Measurements from ENCODE around the gene PKNOX1.
"Not testable (repeated sequence)": the region's sequence is repeated elsewhere in the genome, so short reads cannot be mapped to it uniquely, and the experiment has no call there.

PKNOX1 gene

DNA sequence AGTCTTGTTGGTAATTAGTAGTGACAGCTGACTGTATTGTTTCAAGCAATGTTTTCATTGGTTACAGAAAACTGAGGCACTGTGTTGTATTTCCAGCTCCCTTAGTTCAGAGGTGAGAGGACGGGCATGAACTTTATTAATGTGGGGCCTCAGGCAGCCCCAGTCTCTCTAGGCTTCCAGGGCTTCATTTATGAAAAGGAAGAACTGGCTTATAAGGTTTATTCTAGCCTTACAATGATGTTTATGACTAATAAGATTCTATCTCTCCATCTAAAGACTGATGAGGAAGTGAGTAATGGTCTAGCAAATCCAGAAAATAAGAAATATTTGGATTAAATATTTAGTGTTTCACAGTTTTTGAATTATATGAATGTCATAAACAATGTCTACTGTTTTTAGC lies 59.7 kb downstream of the PKNOX1 start:
- no peak for DNase-seq (ENCODE audit: low read depth)
- TF ChIP-seq, protein P1, sequence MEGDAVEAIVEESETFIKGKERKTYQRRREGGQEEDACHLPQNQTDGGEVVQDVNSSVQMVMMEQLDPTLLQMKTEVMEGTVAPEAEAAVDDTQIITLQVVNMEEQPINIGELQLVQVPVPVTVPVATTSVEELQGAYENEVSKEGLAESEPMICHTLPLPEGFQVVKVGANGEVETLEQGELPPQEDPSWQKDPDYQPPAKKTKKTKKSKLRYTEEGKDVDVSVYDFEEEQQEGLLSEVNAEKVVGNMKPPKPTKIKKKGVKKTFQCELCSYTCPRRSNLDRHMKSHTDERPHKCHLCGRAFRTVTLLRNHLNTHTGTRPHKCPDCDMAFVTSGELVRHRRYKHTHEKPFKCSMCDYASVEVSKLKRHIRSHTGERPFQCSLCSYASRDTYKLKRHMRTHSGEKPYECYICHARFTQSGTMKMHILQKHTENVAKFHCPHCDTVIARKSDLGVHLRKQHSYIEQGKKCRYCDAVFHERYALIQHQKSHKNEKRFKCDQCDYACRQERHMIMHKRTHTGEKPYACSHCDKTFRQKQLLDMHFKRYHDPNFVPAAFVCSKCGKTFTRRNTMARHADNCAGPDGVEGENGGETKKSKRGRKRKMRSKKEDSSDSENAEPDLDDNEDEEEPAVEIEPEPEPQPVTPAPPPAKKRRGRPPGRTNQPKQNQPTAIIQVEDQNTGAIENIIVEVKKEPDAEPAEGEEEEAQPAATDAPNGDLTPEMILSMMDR (IDR thresholded peaks at IDR 0.05; ENCODE audit: control insufficient read depth, insufficient read depth, low read depth, low read length, missing control alignments) = no peak
- H3K4me3 ChIP-seq (ENCODE audit: control insufficient read depth, low read depth, low read length) = no peak overlapping the region

DNA sequence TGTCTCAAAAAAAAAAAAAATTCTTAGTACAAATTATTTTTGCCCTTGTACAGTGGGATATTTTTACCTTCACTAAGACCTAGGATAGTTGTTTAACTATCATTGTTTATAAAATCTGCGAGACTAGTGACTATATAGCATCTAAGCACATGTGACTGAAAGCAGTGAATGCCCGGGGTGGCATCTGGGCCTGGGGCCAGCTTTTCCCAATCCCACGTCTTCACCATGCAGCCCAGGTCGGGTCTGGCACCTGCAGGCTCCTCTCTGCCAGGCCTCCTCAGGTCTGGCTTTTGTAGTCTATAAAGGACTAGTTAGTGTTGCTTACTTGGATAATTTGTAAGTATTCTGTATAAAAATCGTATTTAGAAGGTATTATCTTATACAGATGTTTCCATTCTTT lies 60.5 kb downstream of the PKNOX1 start:
- DNase-seq (ENCODE audit: low read depth) = no peak
- H3K4me3 ChIP-seq (ENCODE audit: control insufficient read depth, low read depth, low read length) = no peak overlapping the region
- TF ChIP-seq, protein P1 (IDR thresholded peaks at IDR 0.05; ENCODE audit: control insufficient read depth, insufficient read depth, low read depth, low read length, missing control alignments) = no peak

DNA sequence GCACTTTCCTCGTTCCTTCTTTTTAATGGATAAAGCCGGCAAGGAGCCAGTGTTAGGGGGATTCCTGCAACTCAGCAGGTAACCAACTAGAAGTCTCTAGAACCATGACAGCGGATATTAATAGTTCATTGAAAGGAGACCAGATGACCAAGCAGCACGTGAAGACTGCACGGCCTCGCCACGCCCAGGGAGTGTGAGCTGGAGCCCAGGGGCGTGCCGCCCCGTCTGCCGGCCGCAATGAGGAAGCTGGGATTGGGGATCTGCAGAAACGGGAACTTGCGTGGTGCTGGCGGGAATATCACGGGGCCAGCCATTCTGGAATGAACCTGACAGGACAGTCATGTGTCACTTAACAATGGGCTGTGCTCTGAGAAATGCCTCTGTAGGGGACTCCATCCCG lies 62.5 kb downstream of the PKNOX1 start:
- DNase-seq (ENCODE audit: low read depth); H3K4me3 ChIP-seq (ENCODE audit: control insufficient read depth, low read depth, low read length): not testable (repeated sequence)

DNA sequence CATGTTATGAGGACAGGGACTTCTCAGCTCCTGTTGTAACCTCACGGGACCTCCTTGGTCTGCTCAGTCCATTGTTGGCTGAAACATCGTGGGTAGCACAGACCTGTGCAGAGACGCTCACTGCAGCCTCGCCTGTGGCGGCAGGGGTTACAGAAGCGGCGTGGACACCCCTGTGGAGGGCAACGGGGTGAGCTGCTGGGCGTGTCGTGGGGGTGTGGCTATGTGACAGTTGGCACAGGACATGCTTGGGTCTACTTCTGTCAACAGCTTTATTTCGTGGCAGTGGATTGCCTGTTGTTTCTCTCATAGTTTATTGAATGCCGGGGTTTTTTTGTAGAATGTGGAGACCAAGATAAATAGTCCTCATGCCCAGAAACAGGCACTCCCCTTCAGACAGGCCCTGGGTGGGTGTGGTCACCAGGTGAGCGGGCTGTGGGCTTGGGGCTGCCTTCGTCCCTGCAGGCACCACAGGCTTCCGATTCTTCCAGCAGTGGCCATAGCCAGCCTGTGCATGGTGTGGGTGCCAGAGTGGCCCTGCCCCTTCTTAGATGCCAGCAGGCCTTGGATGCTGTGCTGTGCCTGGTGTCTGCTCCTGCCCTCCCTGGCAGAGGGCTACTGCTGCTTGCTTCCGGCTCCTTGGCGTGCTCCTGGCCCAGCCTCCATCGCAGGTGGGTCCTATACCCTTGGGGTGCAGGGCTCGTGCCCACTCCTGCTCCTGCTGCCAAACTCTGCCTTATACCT lies 63.7 kb downstream of the PKNOX1 start:
- H3K4me3 ChIP-seq (ENCODE audit: control insufficient read depth, low read depth, low read length); DNase-seq (ENCODE audit: low read depth): not testable (repeated sequence)

DNA sequence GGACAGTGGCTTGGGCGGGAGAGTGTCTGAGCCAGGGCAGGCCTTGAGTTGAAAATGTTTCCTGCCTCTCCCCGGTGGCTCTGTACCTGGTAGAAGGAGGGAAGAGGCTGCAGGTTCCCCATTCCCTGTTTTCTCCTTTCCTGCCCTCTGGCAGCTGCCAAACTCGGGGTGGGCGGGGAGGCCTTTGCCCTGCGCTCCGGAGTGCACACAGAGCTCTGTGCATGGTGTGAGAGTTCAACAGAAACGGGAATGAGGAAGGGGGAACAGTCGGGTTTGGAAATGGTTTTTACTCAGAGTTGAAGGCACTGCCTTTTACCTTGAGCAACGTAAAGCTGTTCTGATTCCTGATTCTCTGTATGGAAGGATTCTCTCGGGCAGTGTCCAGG lies 64.3 kb downstream of the PKNOX1 start:
- not testable (repeated sequence) for DNase-seq (ENCODE audit: low read depth); H3K4me3 ChIP-seq (ENCODE audit: control insufficient read depth, low read depth, low read length)

DNA sequence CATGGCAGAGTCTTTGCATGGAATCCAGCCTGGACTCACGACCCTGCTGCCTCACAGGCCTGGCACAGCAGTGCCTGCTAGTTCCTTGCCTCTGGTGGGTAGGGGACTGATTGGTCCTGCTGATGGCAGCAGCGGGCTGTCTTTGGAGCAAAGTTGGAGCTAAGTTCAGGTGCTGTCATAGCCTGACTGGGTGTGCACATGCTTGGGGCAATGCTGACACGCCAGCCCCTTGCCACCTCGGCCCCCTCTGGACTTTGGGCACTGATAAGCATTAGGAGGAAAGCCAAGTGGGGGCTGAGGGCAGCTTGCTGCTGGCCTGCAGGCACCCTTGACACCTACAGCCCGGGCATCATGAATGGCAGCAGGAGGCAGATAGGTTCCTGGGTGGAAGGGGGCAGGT lies 67.8 kb downstream of the PKNOX1 start:
- not testable (repeated sequence) for H3K4me3 ChIP-seq (ENCODE audit: control insufficient read depth, low read depth, low read length); DNase-seq (ENCODE audit: low read depth)

DNA sequence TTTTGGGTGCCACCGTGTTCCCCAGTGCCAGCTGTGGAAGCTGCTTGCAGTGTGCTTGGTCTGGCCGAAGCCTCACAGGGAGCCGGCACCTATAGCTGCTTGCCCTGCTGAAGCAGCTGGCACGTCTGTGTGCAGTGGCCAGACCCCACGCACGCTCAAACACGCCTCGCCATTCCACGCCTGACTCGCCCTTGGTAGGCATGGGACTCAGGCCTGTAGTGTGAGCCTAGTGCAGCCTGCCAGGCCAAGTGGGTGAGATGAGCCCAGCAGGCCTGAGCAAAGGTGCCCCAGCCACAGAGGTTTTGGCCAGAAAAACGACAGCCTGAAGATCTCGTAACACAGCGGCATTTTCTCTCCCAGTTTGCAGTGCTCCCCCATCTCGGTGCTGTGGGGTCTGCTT lies 68.9 kb downstream of the PKNOX1 start:
- not testable (repeated sequence) for H3K4me3 ChIP-seq (ENCODE audit: control insufficient read depth, low read depth, low read length); DNase-seq (ENCODE audit: low read depth)

DNA sequence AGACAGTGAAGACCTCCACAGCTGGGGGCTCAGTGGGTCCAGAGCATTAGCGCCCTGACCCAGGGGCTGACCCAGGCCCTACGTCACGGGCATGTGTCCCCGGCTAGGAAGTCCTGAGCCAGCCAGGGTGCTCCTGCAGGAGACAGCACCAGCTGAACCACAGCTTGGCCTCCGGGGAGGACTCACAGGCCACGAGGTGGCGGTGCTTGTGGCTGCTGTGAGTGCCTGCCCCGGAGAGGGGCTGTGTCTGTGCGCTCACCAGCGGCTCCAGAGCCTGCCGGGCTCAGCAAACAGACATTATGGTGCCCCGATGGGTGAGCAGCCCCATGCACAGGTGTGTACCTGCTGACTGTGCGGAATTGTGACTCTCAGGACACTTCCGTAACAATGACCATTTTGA lies 70.2 kb downstream of the PKNOX1 start:
- H3K4me3 ChIP-seq (ENCODE audit: control insufficient read depth, low read depth, low read length); DNase-seq (ENCODE audit: low read depth): not testable (repeated sequence)

DNA sequence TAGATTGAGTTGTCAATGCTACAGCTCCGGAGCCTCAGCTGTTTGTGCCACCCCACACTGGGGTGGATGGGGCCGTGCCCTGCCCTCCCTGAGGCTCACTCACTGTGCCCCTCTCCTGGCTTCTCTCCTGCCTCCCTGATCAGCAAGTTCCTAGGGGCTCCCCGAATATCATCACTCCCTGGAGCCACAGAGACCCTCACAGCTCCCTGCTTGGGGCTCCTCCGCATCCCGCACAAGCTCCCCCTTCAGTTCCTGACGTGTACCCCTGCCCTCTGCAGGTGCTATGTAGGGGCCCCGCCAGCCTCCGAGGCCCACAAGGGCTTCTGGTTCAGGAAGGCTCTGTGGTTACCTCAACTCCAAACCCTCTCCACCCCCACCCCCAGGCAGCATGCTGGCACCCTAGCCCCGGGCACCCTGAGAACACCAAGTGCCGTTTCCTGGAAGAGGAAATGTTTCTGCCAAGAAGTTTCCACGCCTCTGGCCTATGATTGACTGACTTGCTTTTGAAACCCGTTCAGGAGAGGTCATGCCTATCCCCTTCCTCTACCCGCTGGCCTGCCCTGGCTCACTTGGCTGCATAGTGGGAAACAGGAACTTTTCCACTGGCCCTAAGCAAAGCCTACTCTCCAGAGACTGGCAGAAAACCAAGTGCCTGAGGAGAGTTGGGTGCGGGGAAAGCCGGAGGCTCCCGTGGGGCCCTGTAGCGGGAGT lies 71.0 kb downstream of the PKNOX1 start:
- DNase-seq (ENCODE audit: low read depth) = not testable (repeated sequence)

DNA sequence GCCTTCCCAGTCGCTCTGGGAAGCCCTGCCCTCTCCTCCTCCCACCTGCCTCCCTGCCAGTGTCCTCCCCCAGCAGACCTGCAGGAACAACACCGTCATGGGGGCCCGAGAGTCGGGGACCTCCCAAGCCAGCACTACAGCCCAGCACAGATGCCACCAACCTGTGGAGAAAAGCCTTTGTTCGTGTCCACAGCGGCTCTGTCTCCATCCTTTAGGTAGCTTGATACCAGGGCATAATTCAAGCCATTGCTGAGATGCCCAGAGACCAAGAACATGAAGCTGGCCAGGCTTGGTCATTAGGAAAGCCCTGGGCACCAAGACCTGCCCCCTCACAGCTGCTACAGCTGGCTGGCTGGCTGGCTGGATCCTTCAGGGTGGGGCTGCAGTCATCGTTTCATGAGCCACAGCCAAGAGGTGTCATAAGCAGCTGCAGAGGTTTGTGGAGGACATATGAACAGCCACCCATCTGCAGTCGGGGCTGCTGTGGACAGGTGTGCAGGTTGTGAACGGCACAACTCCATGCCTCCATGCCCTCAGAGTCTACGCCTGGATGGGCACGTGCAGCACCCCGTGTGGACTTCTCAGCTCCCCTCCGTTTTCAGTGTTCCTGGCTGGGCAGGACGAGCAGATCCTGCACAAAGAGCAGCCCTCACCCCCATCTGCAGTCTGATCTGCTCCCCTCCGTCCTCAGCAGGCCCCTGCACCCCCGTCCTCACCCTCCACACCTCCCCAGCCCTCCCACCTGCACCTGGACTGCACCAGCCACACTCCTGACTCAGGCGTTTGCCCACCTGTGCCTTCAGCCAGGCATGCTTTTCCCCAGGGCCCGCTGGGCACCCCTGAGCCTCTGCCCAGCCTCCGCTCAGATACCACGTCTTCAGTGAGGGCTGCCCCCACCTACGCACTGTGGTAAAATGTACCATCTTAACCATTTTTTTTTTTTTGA lies 71.8 kb downstream of the PKNOX1 start:
- not testable (repeated sequence) for DNase-seq (ENCODE audit: low read depth); H3K4me3 ChIP-seq (ENCODE audit: control insufficient read depth, low read depth, low read length)

More for the DNA sequence above, 71.0 kb downstream of the PKNOX1 start:
- not testable (repeated sequence) for H3K4me3 ChIP-seq (ENCODE audit: control insufficient read depth, low read depth, low read length)

DNA sequence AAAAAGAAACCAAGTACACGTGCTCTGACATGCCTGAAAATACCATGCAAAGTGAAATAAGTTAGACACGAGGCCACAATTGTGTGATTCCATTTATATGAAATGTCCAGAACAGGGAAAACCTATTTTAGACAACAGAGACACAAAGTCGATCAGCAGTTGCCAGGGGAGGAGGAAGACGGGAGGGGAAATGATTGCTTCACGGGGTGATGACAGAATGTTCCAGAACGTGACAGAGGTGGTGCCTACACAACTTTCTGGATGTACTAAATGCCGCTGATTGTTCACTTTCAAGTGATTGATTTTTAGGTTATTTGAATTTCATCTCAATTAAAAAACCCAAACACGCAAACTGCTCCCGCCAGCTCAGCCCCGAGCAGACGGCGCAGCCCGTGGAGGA lies 78.8 kb downstream of the PKNOX1 start:
- DNase-seq (ENCODE audit: low read depth); H3K4me3 ChIP-seq (ENCODE audit: control insufficient read depth, low read depth, low read length): not testable (repeated sequence)

DNA sequence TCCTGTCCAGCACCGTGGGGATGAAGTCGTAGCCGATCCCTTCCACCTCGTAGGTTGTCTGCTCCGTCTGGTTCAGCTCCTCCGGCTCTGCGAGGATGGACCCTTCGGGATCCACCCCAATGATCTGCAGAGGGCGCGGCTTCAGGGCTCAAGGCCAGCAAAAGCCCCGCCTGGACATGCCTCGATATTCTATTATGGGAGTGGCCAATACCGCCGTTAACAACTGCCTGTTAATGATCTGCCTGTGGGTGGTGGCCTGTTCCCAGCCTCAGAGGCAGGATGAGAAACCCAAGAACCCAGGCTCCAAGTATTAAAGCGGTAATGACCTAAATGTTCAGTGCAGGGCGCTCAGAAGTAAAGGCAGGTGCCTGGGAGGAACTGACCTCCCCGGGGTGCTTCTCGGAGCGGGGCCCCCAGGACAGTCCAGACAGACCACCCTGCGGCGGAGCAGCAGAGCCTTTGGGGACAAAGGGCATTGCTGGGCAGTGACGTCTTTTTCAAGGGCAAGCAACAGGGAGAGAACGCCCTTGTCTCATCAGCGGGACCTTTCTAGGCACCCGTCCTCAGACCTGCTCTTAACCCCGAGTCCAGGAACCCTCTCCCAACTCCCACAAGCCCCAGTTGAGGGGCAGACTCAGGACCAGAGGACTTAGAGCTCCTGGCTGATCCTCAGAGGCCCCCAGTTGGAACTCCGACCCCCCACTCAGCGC lies 88.7 kb downstream of the PKNOX1 start:
- not testable (repeated sequence) for DNase-seq (ENCODE audit: low read depth); H3K4me3 ChIP-seq (ENCODE audit: control insufficient read depth, low read depth, low read length)

DNA sequence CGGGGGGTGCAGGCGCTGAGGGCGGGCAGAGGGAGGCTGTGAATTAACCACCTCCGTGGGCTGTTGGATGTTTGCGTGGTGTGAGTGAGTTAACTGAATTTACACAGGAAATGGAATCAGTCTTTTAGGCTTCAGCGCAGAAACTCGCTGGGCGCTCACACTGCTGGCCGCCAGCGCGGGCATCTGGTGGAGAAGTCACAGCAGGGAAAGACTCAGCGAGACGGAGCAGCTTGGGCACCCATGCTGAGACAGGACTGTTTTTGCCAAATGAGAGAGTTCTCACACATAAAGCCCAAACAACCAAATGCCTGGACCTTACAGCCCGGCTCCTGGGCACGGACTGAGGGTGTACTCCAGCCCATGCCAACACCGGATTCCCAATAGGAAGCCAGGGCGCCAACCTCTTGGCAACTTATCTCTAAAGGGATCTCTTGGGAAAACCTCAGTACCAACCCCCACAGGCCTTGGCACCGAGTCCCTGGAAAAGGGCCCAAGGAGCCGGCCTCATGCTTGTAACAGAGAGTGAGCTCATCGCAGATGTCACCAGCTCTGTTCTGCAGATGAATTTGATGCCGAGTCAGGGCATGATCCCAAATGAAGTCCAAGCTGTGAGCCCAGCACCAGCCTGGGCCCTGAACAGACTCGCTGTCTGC lies 90.0 kb downstream of the PKNOX1 start:
- not testable (repeated sequence) for H3K4me3 ChIP-seq (ENCODE audit: control insufficient read depth, low read depth, low read length); DNase-seq (ENCODE audit: low read depth)

DNA sequence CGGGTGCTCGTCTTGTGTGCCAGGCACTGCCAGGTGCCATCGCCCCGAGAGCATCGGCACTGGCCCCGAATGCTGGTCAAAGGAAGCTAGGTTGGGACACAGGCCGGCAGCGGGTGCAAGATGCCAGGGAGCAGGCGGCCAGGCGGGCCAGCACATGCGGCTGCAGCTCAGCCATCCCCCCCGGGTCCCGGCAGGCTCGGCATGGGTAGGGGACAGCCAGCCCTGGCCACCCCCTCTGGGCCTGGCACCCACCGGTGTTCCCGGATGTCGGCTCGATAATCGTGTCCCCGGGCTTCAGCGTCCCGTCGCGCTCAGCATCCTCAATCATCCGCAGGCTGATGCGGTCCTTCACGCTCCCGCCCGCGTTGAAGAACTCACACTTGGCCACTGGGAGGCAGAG lies 91.6 kb downstream of the PKNOX1 start:
- not testable (repeated sequence) for DNase-seq (ENCODE audit: low read depth); H3K4me3 ChIP-seq (ENCODE audit: control insufficient read depth, low read depth, low read length)

DNA sequence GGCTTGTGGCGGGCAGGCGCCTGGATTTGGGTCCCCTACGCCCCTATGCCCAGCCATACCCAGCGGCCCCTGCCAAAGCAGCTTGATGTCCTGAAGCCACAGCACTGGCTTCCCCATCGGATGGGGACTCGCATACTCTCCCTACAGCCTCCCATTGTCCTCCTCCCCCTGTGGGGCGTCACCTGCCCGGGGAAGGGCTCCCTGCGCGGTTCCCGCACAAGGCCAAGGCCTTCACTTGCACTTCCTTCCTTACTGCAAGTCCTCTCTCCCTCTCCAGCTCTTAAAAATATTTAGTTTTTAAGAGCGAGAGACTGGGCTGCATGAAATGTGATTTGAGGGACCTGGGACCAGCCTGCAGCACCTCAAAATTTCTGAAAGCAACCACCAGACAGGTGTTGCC lies 92.3 kb downstream of the PKNOX1 start:
- not testable (repeated sequence) for DNase-seq (ENCODE audit: low read depth); H3K4me3 ChIP-seq (ENCODE audit: control insufficient read depth, low read depth, low read length)
